Calu3 (cell line): ENCODE results near the gene PPP2R2C. TPM values are rescaled to one million over a fixed set of nuclear protein-coding genes. Genes with fewer than 3 reads are reported as not detected.

ENCODE experiments used
- BruUV-seq: library from RNA; stranded (reverse); fragments of 400-500 nt; replicated peaks from 2 replicates; lab custom pipeline; 2021; lab: Mats Ljungman, UMichigan
- CTCF ChIA-PET: fragments of 300-600 bp; sonication (Branson Sonifier 250); formaldehyde crosslinking; loops from one replicate; lab custom pipeline; 2022; ENCODE audit warnings: antibody characterized with exemption; lab: Charles Lee
- DNase-seq: peaks from one replicate; pipeline ENCODE4 v3.0.0; 2022
- H3K27ac Mint-ChIP-seq: one replicate; pipeline ENCODE4 v1.8.0; 2022; ENCODE audit warnings: mixed read lengths; ENCODE audit not compliant: unreplicated experiment
- H3K27me3 Mint-ChIP-seq: one replicate; pipeline ENCODE4 v1.8.0; 2022; ENCODE audit warnings: mixed read lengths; ENCODE audit not compliant: unreplicated experiment
- H3K36me3 Mint-ChIP-seq: one replicate; pipeline ENCODE4 v1.8.0; 2022; ENCODE audit warnings: mild to moderate bottlenecking, moderate library complexity, mixed read lengths; ENCODE audit not compliant: insufficient read depth, unreplicated experiment
- H3K4me1 Mint-ChIP-seq: one replicate; pipeline ENCODE4 v1.8.0; 2022; ENCODE audit warnings: mild to moderate bottlenecking, low read depth, mixed read lengths; ENCODE audit not compliant: unreplicated experiment
- H3K4me3 Mint-ChIP-seq: one replicate; pipeline ENCODE4 v1.8.0; 2022; ENCODE audit warnings: mild to moderate bottlenecking, low read depth, moderate library complexity, mixed read lengths; ENCODE audit not compliant: unreplicated experiment
- H3K9me3 Mint-ChIP-seq: one replicate; pipeline ENCODE4 v1.8.0; 2022; ENCODE audit warnings: low read depth, mixed read lengths; ENCODE audit not compliant: unreplicated experiment
- intact Hi-C: fragments of 100-400 bp; cut with micrococcal nuclease; formaldehyde crosslinking; loops from one replicate; pipeline ENCODE4 v1.10.0; 2022; ENCODE audit not compliant: unreplicated experiment
- total RNA-seq: library from RNA; stranded (reverse); gene quantifications from 2 replicates; pipeline ENCODE4 v1.2.3, GENCODE V29; 2022
- TF ChIP-seq, protein P1 (sequence below): fragments of 200-600 bp; IDR thresholded peaks from one replicate; pipeline ENCODE4 v1.8.0; 2022; ENCODE audit warnings: antibody characterized with exemption; ENCODE audit not compliant: unreplicated experiment

Gene PPP2R2C
- total RNA-seq, 1 experiment from 2014 or later = 9.4 TPM

DNA sequence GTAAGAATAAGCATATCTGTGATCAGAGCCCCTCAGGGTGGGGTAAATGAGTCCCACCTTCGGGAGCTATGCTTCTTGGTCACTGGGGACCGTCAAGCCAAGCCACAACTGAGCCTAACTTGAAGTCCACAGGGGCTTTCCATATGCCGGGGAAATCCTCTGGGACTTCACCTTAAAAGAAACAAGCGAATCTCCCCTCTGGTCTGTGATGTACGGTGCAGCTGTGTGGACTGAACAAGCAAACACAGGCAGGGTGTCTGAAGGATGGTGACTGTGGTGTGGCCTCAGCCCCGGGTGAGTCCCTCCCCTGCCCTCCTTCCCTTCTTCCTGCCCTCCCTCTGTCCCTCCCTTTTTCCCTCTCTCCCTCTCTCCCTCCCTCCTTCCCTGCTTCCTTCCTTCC is 29.7 kb upstream of the PPP2R2C start:
- no peak for DNase-seq
- H3K36me3 Mint-ChIP-seq = no peaks in the 10 kb centered on the region
- no peak overlapping the region for H3K4me3 Mint-ChIP-seq
- H3K27ac Mint-ChIP-seq = no peak overlapping the region
- H3K4me1 Mint-ChIP-seq = no peaks in the 10 kb centered on the region
- TF ChIP-seq, protein P1, sequence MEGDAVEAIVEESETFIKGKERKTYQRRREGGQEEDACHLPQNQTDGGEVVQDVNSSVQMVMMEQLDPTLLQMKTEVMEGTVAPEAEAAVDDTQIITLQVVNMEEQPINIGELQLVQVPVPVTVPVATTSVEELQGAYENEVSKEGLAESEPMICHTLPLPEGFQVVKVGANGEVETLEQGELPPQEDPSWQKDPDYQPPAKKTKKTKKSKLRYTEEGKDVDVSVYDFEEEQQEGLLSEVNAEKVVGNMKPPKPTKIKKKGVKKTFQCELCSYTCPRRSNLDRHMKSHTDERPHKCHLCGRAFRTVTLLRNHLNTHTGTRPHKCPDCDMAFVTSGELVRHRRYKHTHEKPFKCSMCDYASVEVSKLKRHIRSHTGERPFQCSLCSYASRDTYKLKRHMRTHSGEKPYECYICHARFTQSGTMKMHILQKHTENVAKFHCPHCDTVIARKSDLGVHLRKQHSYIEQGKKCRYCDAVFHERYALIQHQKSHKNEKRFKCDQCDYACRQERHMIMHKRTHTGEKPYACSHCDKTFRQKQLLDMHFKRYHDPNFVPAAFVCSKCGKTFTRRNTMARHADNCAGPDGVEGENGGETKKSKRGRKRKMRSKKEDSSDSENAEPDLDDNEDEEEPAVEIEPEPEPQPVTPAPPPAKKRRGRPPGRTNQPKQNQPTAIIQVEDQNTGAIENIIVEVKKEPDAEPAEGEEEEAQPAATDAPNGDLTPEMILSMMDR = no peak
- BruUV-seq = no TSS peak
- peaks cover 3% of the 10 kb centered on the region for H3K9me3 Mint-ChIP-seq
- CTCF ChIA-PET = no interaction called here
- peaks cover 59% of the 10 kb centered on the region for H3K27me3 Mint-ChIP-seq
- intact Hi-C loops = no loop called here

DNA sequence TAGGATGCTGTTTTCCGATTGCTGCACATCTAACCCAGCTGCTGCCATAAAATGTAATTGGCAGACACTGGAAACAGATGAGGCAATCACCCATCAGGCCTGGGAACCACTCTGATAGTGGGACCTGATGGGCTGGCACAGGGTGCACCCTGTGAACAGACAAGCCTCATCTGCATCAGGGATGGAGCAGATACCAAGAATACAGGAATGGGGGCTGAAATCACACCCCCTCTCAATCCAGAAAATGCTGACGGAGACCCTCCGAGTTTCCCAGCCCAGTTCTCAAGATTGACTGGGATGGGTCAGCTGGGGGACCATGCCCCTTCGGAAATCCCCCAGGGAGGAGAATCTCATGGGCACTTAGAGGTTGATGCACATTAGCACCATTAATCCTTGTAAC is 28.8 kb upstream of the PPP2R2C start:
- TF ChIP-seq, protein P1 = no peak
- CTCF ChIA-PET = no interaction called here
- intact Hi-C loops = no loop called here

GRCh38 chr4:6500481-6501140 is 28.2 kb upstream of the PPP2R2C start:
- peaks cover 69% of the 10 kb centered on the region for H3K27me3 Mint-ChIP-seq
- CTCF ChIA-PET = no interaction called here
- H3K4me3 Mint-ChIP-seq = no peak overlapping the region
- peaks cover 2% of the 10 kb centered on the region for H3K9me3 Mint-ChIP-seq
- intact Hi-C loops = no loop called here
- H3K4me1 Mint-ChIP-seq = no peaks in the 10 kb centered on the region
- no peak overlapping the region for H3K27ac Mint-ChIP-seq
- TF ChIP-seq, protein P1 = no peak
- BruUV-seq = no TSS peak
- H3K36me3 Mint-ChIP-seq = no peaks in the 10 kb centered on the region
- DNase-seq = no peak

More for the DNA sequence above, 28.8 kb upstream of the PPP2R2C start:
- BruUV-seq = no TSS peak
- Mint-ChIP-seq H3K27me3 (peaks cover 69% of the 10 kb centered on the region), H3K27ac (no peak overlapping the region), H3K4me3 (no peak overlapping the region), H3K9me3 (peaks cover 2% of the 10 kb centered on the region), H3K4me1 (no peaks in the 10 kb centered on the region), H3K36me3 (no peaks in the 10 kb centered on the region)
- no peak for DNase-seq

- no peak overlapping the region for H3K4me3 Mint-ChIP-seq
- intact Hi-C loops = no loop called here
- H3K27ac Mint-ChIP-seq = no peak overlapping the region
- peaks cover 2% of the 10 kb centered on the region for H3K9me3 Mint-ChIP-seq
- peaks cover 70% of the 10 kb centered on the region for H3K27me3 Mint-ChIP-seq
- no peak for DNase-seq
- BruUV-seq = no TSS peak
- TF ChIP-seq, protein P1 = no peak
- no peaks in the 10 kb centered on the region for H3K36me3 Mint-ChIP-seq
- CTCF ChIA-PET = no interaction called here
- no peaks in the 10 kb centered on the region for H3K4me1 Mint-ChIP-seq
These were observed 26.8 kb upstream of the PPP2R2C start for GRCh38 chr4:6499238-6499600.
